ENCODE data around the gene TAF11L9. TPM values are rescaled to one million over a fixed set of nuclear protein-coding genes. Genes with fewer than 3 reads are reported as not detected.
"Not testable (repeated sequence)": the region's sequence is repeated elsewhere in the genome, so short reads cannot be mapped to it uniquely, and the experiment has no call there.

The TAF11L9 gene
- total RNA-seq, result not detected

GRCh38 chr5:17594255-17594654, at the start of gene TAF11L9:
TSS of gene TAF11L9 (minus strand) at chr5:17594394.
- CTCF ChIA-PET, POLR2A ChIA-PET: not testable (repeated sequence)

GRCh38 chr5:17634160-17634559, 40.0 kb upstream of the TAF11L9 start, which contains the start of gene TAF11L14:
TSS of gene TAF11L14 (plus strand) at chr5:17634460.
- ChIA-PET POLR2A (no interaction called here), CTCF (no interaction called here)

- CTCF ChIA-PET, POLR2A ChIA-PET: not testable (repeated sequence)
Observed at GRCh38 chr5:17631788-17632187, 37.6 kb upstream of the TAF11L9 start, which contains the start of gene TAF11L13. TSS of gene TAF11L13 (plus strand) at chr5:17632088.

GRCh38 chr5:17625686-17626085, 31.5 kb upstream of the TAF11L9 start:
- CTCF ChIA-PET, result no interaction called here
- POLR2A ChIA-PET, result no interaction called here

- CTCF ChIA-PET, result no interaction called here
- POLR2A ChIA-PET, result no interaction called here
Observed at GRCh38 chr5:17620627-17621026, 26.4 kb upstream of the TAF11L9 start.

- CTCF ChIA-PET, result no interaction called here
- POLR2A ChIA-PET, result no interaction called here
Observed at GRCh38 chr5:17619354-17619753, 25.2 kb upstream of the TAF11L9 start.

- POLR2A ChIA-PET, result no interaction called here
Observed at GRCh38 chr5:17614872-17615605, 20.8 kb upstream of the TAF11L9 start.

GRCh38 chr5:17610092-17610491, 15.9 kb upstream of the TAF11L9 start, which contains the start of gene TAF11L12:
TSS of gene TAF11L12 (plus strand) at chr5:17610392.
- CTCF ChIA-PET, POLR2A ChIA-PET: not testable (repeated sequence)

More at GRCh38 chr5:17614872-17615605, 20.8 kb upstream of the TAF11L9 start:
- CTCF ChIA-PET, result no interaction called here

GRCh38 chr5:17607461-17607860, 13.3 kb upstream of the TAF11L9 start:
- POLR2A ChIA-PET, CTCF ChIA-PET: not testable (repeated sequence)

- CTCF ChIA-PET, result no interaction called here
- POLR2A ChIA-PET, result no interaction called here
Observed at GRCh38 chr5:17604951-17605350, 10.8 kb upstream of the TAF11L9 start.

- CTCF ChIA-PET, POLR2A ChIA-PET: not testable (repeated sequence)
Observed at GRCh38 chr5:17603880-17604279, 9.7 kb upstream of the TAF11L9 start, which contains the start of gene TAF11L11. TSS of gene TAF11L11 (plus strand) at chr5:17604183.

- CTCF ChIA-PET, POLR2A ChIA-PET: not testable (repeated sequence)
Observed at GRCh38 chr5:17597728-17598127, 3.5 kb upstream of the TAF11L9 start, which contains the start of gene TAF11L10. TSS of gene TAF11L10 (minus strand) at chr5:17597828.

GRCh38 chr5:17590860-17591259, 3.3 kb downstream of the TAF11L9 start, which contains the start of gene TAF11L8:
TSS of gene TAF11L8 (minus strand) at chr5:17590960.
- CTCF ChIA-PET, POLR2A ChIA-PET: not testable (repeated sequence)

- CTCF ChIA-PET, POLR2A ChIA-PET: not testable (repeated sequence)
Observed at GRCh38 chr5:17585658-17586057, 8.5 kb downstream of the TAF11L9 start, which contains the start of gene TAF11L7. TSS of gene TAF11L7 (minus strand) at chr5:17585758.

Other genes with a start within 250 kb of the TAF11L9 start
- gene TAF11L2, start 96.2 kb downstream of the TAF11L9 start, total RNA-seq, result not detected
- not detected for gene TAF11L3, start 76.0 kb downstream of the TAF11L9 start, total RNA-seq
- gene TAF11L4, start 72.6 kb downstream of the TAF11L9 start, total RNA-seq, result not detected
- not detected for gene TAF11L5, start 69.2 kb downstream of the TAF11L9 start, total RNA-seq
- not detected for gene TAF11L6, start 65.7 kb downstream of the TAF11L9 start, total RNA-seq
- not detected for gene TAF11L7, start 8.6 kb downstream of the TAF11L9 start, total RNA-seq
- not detected for gene TAF11L8, start 3.4 kb downstream of the TAF11L9 start, total RNA-seq
- not detected for gene TAF11L10, start 3.4 kb upstream of the TAF11L9 start, total RNA-seq
- gene TAF11L11, start 9.8 kb upstream of the TAF11L9 start, total RNA-seq, result not detected
- not detected for gene TAF11L12, start 16.0 kb upstream of the TAF11L9 start, total RNA-seq
- not detected for gene TAF11L13, start 37.7 kb upstream of the TAF11L9 start, total RNA-seq
- gene TAF11L14, start 40.1 kb upstream of the TAF11L9 start, total RNA-seq, result not detected